Left colon (tissue), 2 donors: Measurements from ENCODE around the gene ARPP21. TPM values are rescaled to one million over a fixed set of nuclear protein-coding genes. Genes with fewer than 3 reads are reported as not detected.

Experiments used
- ATAC-seq: fragments of 200-7000 bp; cut with Tn5 transposase; one replicate; pipeline ENCODE4 v1.9.1; 2020; ENCODE audit warnings: mild to moderate bottlenecking, moderate library complexity
- DNase-seq, 2 donors: peaks; one replicate each; pipeline ENCODE4 v3.0.0-alpha.2; 2020
- intact Hi-C, 2 donors: fragments of 100-400 bp; cut with DNase I in 1 of 2; cut with micrococcal nuclease in 1 of 2; formaldehyde crosslinking; loops; one replicate each; pipeline versions ENCODE4 v1.11.2 to v1.14.0; 2022; cut with DNase I, micrococcal nuclease
- total RNA-seq, 2 donors: library from RNA; stranded (reverse); fragmentation: NEBNext Ultra II Directional; extraction: Animal tissue kit (Norgen Biotek cat#: 25700); gene quantifications; one replicate each; pipeline ENCODE4 v1.2.1, GENCODE V29; 2021
- donor health status: DM: no; HTN: no; CAD: no.
- donor health status: DM: yes; HTN: yes; CAD: no.

The ARPP21 gene
- total RNA-seq, 2 donors from 2014 or later: 0.14 TPM; not detected in 1

GRCh38 chr3:35640190-35641165, 1.2 kb downstream of the ARPP21 start:
- DNase-seq (no peak), ATAC-seq (no peak)
- intact Hi-C loops: no loop called here

- intact Hi-C loops: no loop called here
- ATAC-seq: no peak
Observed at GRCh38 chr3:35641331-35641730, 2.0 kb downstream of the ARPP21 start.

GRCh38 chr3:35641920-35642527, 2.7 kb downstream of the ARPP21 start:
- ATAC-seq (no peak), DNase-seq (no peak)
- intact Hi-C loops: no loop called here

More at GRCh38 chr3:35641331-35641730, 2.0 kb downstream of the ARPP21 start:
- DNase-seq: no peak

- ATAC-seq: no peak
- no peak for DNase-seq
- intact Hi-C loops: no loop called here
Observed at GRCh38 chr3:35643495-35643894, 4.2 kb downstream of the ARPP21 start.

DNA sequence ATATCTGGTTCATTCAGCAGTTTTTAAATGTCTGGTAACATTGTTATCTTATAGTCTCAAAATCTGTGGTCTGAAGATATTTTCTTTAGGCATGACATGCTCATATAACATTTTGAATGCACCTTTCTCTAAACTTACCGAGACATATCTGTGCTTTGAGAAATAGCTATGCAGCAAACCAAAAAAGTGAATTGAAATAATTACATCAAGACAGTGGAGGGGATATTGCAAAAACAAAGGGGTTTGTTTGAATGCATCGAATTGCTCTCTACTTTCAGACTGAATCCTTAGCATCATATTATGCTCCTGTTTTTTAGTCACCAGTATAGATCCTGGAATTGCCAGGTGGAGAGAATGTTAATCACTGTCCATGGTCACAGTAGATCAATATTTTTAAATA, 5.1 kb downstream of the ARPP21 start:
- ATAC-seq (no peak), DNase-seq (no peak)
- intact Hi-C loops: no loop called here

DNA sequence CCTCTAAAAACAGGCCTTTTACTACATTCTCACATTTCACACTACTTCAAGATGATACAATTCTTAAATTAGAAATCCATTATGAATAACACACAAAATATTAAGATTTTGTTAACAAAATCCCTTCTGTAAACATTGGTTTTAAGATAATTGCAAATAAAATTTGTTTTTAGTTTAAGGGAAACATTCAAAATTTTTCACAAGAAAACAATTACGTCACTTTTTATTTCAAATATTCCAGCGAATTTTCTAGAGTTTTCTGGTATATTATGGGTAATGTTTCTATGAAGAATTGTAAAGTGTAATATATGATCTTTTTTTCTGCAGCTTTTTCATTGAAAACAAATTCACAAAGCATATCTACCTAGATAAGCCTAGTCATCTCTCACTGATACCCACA, 5.9 kb downstream of the ARPP21 start:
- DNase-seq: no peak
- intact Hi-C loops: no loop called here
- no peak for ATAC-seq

DNA sequence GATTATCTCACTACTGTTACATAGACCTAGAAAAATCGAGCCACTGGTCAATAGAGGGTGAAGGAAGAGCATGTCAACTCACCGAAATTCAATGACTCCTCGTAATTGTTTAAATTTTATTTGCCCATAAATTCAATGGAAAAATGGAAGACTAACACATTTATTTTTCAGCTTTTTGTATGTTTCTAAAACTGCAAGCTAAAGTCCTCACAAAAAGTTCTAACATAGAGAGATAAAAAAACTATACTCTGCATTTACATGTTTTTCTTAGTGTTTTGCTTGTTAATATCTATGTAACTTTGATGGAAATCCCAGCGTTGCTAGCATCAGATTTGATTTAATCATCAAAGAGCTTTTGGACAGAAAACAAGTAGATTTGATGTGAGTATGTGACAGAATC, 6.8 kb downstream of the ARPP21 start:
- DNase-seq (no peak), ATAC-seq (no peak)
- intact Hi-C loops: no loop called here

- no peak for ATAC-seq
- DNase-seq: no peak
- intact Hi-C loops: no loop called here
Observed at GRCh38 chr3:35647461-35647860, 8.1 kb downstream of the ARPP21 start.

- intact Hi-C loops: no loop called here
- ATAC-seq: no peak
Observed at GRCh38 chr3:35648347-35648746, 9.0 kb downstream of the ARPP21 start.

GRCh38 chr3:35649405-35649804, 10.1 kb downstream of the ARPP21 start:
- intact Hi-C loops: no loop called here
- ATAC-seq (no peak), DNase-seq (no peak)

More at GRCh38 chr3:35648347-35648746, 9.0 kb downstream of the ARPP21 start:
- DNase-seq: no peak

GRCh38 chr3:35651426-35651825, 12.1 kb downstream of the ARPP21 start:
- intact Hi-C loops: no loop called here
- DNase-seq: no peak
- no peak for ATAC-seq

DNA sequence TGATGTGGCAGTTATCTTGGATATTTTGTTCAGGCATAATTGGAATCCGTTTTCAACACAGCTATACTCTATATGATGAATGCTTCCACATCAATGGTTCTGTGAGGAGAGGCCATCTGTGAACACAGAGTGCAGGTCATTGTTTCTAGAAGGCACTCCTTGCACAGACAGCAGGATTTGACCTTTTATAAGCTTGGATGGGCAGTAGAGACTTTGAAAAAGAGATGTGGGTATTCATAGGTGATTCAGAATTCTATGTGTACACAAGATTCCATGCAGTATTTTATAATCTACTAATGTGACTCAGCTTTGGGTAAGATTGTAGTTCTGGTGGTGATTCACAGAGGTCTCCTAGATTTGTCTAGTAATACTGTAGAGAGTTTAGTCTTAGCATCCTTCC, 12.5 kb downstream of the ARPP21 start:
- intact Hi-C loops: no loop called here
- ATAC-seq (no peak), DNase-seq (no peak)

DNA sequence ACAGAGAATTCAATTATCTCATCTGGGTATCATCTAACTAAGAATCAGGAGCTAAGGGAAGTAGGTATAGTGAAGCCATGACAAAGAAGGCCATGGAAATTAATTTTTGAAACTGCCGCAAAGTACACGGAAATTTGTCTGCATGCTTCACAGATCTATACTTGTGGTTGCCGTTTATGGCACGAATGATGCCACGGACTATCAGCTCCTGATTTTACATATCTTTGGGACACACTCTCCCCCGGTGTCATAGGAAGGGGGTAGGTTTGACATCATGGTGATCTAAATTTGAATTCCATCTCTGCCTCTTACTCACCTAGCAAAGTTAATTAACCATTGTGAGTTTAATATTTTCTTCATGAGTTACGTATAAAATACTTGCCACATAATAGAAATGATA, 14.0 kb downstream of the ARPP21 start:
- DNase-seq (no peak), ATAC-seq (no peak)
- intact Hi-C loops: no loop called here

DNA sequence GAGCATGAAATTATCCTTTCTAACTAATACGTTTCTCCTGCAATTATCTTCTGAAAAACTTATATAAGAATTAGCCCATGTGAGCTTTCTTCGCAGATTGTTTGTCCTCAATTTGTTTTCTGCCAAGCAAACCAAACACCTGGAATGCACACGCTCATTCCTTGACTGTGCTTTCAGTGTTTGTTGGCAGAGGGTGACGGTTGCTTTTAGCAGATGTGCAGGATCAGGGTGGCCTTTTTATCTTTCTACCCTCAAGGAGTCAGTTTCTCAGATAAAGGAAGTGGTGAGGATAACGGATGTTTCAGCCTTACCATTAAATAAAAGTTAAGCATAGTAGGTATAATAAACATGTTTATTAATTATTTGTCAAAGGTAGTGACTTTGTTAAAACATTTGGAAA, 15.2 kb downstream of the ARPP21 start:
- ATAC-seq (no peak), DNase-seq (no peak)
- intact Hi-C loops: no loop called here

DNA sequence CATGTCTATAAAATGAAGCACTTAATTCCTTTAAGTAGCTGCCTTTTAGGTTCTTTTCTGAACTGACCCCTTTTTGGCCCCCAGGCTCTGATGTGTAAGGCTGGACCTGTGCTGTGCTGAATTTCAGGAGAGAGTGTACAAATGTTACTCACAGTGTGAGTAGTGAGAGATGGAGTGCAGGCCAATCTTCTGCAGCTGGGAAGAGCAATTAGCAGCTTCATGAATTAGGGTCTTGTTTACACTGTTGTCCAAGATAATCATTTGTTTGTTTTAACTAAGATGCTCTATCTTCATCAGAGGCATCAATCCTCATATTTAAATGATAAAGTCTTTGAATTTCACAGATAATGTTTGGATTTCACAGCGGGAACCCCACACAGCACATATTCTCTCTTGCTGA, 19.4 kb downstream of the ARPP21 start:
- ATAC-seq (no peak), DNase-seq (no peak)
- intact Hi-C loops: no loop called here

DNA sequence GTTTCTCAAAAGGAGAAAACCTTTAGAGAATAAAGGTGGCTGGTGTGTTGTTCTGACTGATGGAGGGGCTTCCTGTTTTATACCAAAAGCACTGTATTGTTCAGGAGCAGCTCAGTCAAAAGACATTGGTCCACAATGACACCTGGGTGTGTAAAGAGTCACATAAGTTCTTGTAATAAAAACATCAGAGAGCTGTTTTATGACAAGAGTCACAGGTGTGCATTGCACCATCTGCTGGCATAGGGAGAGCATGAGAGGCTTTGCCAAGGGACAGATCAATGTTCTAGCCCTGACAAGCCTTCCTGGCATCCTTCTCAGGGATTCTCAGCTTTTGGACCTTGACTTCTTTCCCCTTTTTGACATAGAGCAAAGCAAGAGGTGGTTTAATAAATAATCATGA, 20.4 kb downstream of the ARPP21 start:
- intact Hi-C loops: no loop called here
- DNase-seq: peak in 1 of 2 donors; percentile 20
- peak; percentile 85 for ATAC-seq

DNA sequence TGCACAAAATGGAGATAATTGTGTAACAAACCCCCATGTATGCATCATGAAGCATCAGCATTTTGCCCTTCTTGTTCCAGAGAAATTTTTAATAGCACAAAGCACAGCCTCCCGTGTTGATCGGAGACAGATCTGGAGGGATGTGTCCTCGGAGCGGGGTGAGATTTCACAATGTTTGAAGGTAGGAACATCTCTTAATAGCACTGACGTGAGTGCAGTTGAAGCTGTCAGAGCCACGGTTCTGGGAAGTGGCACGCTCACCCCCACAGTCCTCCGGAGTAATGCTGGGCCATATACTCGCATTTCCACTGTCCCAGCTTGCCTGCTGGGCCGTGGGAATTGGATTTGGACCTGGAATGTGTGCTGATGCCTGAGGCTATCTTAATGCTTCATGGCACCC, 24.1 kb downstream of the ARPP21 start:
- ATAC-seq (no peak), DNase-seq (no peak)
- intact Hi-C loops: no loop called here

DNA sequence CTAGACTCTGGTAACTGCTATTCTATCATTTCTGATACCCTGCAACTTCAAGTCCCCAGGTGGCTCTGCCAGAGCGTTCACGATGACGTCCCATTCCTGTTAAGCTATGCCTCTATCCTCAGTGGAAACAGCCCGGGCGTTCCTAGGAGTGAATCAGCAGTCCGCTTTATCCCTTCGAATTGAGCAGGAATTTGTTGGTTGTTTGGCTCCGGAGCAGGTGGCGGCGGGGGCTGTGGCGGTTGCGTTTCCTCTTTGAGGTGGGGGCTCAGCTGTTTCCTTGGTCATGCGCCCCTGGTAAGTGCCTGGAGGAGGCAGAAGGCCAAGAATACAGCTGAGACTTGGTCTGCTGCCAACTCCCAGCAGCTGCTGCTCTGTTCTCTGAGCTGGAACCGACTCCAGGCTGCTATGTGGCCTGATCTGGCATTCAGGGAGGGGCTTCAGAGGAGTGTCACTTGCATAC, 25.2 kb downstream of the ARPP21 start:
- peak in 1 of 2 donors; percentile 9 for DNase-seq
- ATAC-seq: no peak
- intact Hi-C loops: no loop called here

DNA sequence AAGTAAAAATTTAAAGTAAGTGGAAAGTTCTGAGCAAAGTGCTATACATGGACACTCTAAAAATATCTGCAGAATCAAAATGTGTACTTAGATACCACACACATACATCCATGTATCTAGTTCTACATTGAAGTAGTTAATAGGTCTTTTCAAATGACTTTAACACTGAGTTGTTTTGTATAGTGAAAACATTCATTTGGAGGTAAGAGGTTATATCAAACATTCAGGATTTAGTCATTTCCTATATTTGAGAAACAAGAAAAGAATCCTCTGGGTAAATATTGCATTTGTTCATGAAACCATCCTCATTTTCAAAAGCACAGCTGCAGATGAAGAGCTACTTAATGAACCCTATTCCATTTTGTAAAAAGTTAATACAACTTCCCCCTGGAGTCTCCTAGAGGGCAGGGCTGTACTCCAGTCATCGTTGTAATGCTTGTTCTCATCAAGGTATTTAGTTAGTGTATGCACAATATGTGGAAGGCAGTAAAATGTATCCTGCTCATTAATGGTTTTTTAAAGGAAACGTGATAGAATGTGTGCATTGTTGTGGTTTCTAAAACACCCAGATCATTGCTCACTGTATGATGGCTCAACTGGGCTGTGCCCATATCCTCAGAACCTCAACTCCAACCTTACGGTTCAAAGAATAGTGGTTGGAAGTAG, 26.2 kb downstream of the ARPP21 start:
- ATAC-seq (no peak), DNase-seq (no peak)
- intact Hi-C loops: no loop called here

DNA sequence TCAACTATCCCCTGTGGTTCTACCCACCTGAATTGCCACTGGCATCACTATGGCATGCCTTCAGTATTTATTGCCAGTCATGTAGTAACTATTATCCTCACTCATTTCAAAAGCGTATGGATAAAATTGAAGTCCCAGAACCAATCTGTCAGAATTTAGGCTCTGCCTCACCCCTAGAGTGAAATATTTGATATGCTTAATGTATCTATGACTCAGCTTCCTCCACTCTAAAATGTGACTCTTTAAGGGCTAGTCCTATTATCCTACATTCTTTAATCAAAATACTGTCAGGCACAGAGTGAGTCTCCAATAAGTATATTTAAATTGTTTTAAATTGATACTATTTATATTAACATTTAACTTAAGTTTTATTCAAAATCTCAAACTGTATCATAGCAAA, 27.6 kb downstream of the ARPP21 start:
- DNase-seq (no peak), ATAC-seq (no peak)
- intact Hi-C loops: no loop called here
